ENCODE results near the gene PNMA1.

DNA sequence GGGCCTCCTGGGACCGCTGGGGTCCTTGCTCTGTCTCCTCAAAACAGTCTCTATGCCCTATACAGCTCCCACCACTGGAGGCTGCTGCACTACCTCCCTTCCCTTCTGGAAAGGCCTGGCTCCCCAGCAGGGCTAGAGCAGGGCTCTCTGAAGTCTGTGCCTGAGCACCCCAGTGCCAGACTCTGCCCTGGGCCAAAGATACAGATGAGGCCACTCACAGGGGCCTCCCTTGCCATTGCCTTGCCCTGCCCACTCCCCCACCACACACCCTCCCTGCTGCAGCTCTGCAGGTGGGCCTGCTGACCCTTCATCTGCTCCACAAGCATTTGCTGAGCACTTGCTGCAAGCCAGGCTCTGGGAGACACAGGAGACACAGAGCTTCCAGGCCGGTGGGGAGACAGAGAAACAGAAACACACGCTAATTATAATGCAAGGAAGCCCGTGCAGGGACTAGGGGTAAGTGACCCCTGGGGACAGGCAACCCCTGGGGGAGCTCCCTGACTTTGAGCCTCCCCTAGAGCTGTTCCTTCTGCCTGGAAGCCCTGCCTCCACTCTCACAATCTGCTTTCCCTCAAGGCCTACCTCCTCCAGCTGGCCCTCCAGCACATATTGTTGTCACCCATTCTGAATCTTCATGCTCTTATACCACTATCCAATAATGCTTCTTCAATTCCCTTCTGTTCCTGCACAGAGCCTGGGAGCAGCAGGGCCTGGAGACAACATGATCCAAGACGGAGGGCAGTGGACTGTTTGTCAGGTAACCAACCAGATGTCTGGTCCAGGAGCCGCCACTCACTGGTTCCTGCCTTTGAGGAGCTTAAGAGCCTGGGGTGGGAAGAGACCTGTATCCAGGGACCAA, 32.6 kb upstream of the PNMA1 start:
- TF ChIP-seq, protein P1, sequence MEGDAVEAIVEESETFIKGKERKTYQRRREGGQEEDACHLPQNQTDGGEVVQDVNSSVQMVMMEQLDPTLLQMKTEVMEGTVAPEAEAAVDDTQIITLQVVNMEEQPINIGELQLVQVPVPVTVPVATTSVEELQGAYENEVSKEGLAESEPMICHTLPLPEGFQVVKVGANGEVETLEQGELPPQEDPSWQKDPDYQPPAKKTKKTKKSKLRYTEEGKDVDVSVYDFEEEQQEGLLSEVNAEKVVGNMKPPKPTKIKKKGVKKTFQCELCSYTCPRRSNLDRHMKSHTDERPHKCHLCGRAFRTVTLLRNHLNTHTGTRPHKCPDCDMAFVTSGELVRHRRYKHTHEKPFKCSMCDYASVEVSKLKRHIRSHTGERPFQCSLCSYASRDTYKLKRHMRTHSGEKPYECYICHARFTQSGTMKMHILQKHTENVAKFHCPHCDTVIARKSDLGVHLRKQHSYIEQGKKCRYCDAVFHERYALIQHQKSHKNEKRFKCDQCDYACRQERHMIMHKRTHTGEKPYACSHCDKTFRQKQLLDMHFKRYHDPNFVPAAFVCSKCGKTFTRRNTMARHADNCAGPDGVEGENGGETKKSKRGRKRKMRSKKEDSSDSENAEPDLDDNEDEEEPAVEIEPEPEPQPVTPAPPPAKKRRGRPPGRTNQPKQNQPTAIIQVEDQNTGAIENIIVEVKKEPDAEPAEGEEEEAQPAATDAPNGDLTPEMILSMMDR (IDR thresholded peaks at IDR 0.05) = peak in 2 of 4 experiments; percentile 3 to 21
- TF ChIP-seq POLR2A (IDR thresholded peaks at IDR 0.05) = no peak
